ENCODE measurements around the gene SLC27A2.
"Not testable (repeated sequence)": the region's sequence is repeated elsewhere in the genome, so short reads cannot be mapped to it uniquely, and the experiment has no call there.

SLC27A2 gene

GRCh38 chr15:50181969-50182218 lies at the start of gene SLC27A2:
TSS of gene SLC27A2 (plus strand) at chr15:50182196. CDS start at chr15:50182428, 232 bp downstream.
- no peak for DNase-seq (ENCODE audit: low read depth)

- DNase-seq (ENCODE audit: low read depth), result not testable (repeated sequence)
Measured at GRCh38 chr15:50132251-50132984, 49.6 kb upstream of the SLC27A2 start.

GRCh38 chr15:50134524-50135024 lies 47.4 kb upstream of the SLC27A2 start:
- DNase-seq (ENCODE audit: low read depth), result no peak

GRCh38 chr15:50135031-50135551 lies 46.9 kb upstream of the SLC27A2 start:
- no peak for DNase-seq (ENCODE audit: low read depth)

GRCh38 chr15:50137330-50137761 lies 44.6 kb upstream of the SLC27A2 start:
- no peak for DNase-seq (ENCODE audit: low read depth)

- no peak for DNase-seq (ENCODE audit: low read depth)
Measured at GRCh38 chr15:50137893-50138292, 44.1 kb upstream of the SLC27A2 start.

- DNase-seq (ENCODE audit: low read depth), result no peak
Measured at GRCh38 chr15:50138391-50138790, 43.6 kb upstream of the SLC27A2 start.

- DNase-seq (ENCODE audit: low read depth), result no peak
Measured at GRCh38 chr15:50140098-50140497, 41.9 kb upstream of the SLC27A2 start.

GRCh38 chr15:50140983-50141382 lies 41.0 kb upstream of the SLC27A2 start:
- no peak for DNase-seq (ENCODE audit: low read depth)

- DNase-seq (ENCODE audit: low read depth), result no peak
Measured at GRCh38 chr15:50141856-50142255, 40.1 kb upstream of the SLC27A2 start.

- DNase-seq (ENCODE audit: low read depth), result no peak
Measured at GRCh38 chr15:50143255-50143860, 38.6 kb upstream of the SLC27A2 start.

- no peak for DNase-seq (ENCODE audit: low read depth)
Measured at GRCh38 chr15:50144341-50145120, 37.5 kb upstream of the SLC27A2 start.

GRCh38 chr15:50145451-50145872 lies 36.5 kb upstream of the SLC27A2 start:
- no peak for DNase-seq (ENCODE audit: low read depth)

- DNase-seq (ENCODE audit: low read depth), result no peak
Measured at GRCh38 chr15:50146632-50147031, 35.4 kb upstream of the SLC27A2 start.

- DNase-seq (ENCODE audit: low read depth), result no peak
Measured at GRCh38 chr15:50148362-50148963, 33.5 kb upstream of the SLC27A2 start.

GRCh38 chr15:50149090-50149489 lies 32.9 kb upstream of the SLC27A2 start:
- no peak for DNase-seq (ENCODE audit: low read depth)

- no peak for DNase-seq (ENCODE audit: low read depth)
Measured at GRCh38 chr15:50150349-50150748, 31.6 kb upstream of the SLC27A2 start.

- no peak for DNase-seq (ENCODE audit: low read depth)
Measured at GRCh38 chr15:50150851-50151250, 31.1 kb upstream of the SLC27A2 start.

GRCh38 chr15:50151476-50151875 lies 30.5 kb upstream of the SLC27A2 start:
- DNase-seq (ENCODE audit: low read depth), result no peak

- DNase-seq (ENCODE audit: low read depth), result not testable (repeated sequence)
Measured at GRCh38 chr15:50158236-50158635, 23.8 kb upstream of the SLC27A2 start.

- DNase-seq (ENCODE audit: low read depth), result no peak
Measured at GRCh38 chr15:50162969-50163718, 18.9 kb upstream of the SLC27A2 start.
